ENCODE measurements around the gene GAK. TPM values are rescaled to one million over a fixed set of nuclear protein-coding genes. Genes with fewer than 3 reads are reported as not detected.

Gene GAK
- total and polyA plus RNA-seq, 9 donors: 26.4 to 44.0 (median 33.2) TPM

GRCh38 chr4:914531-914930 lies 17.6 kb downstream of the GAK start:
- no peak overlapping the region for H3K4me3 ChIP-seq (ENCODE audit: low read length)
- H3K27me3 ChIP-seq (ENCODE audit: control insufficient read depth, insufficient read depth, low read length): no peaks in the 10 kb centered on the region
- no peak overlapping the region for H3K27ac ChIP-seq (ENCODE audit: low read length)
- H3K36me3 ChIP-seq (ENCODE audit: control insufficient read depth, insufficient read depth, low read length): peaks cover 30% of the 10 kb centered on the region
- 74% methylated on average over 15 of the region's 21 CpGs for WGBS (ENCODE audit: insufficient coverage)
- no peak for DNase-seq
- H3K9me3 ChIP-seq (replicated peaks; ENCODE audit: control insufficient read depth, low read depth, low read length): no peaks in the 10 kb centered on the region
- H3K4me1 ChIP-seq (ENCODE audit: control insufficient read depth, insufficient read depth, low read length): peaks cover 7% of the 10 kb centered on the region

- WGBS (ENCODE audit: insufficient coverage): 86% methylated on average over 1 of the region's 4 CpGs
- no peak for DNase-seq
- Histone ChIP-seq H3K27ac (ENCODE audit: low read length) (no peak overlapping the region), H3K9me3 (replicated peaks; ENCODE audit: control insufficient read depth, low read depth, low read length) (no peaks in the 10 kb centered on the region), H3K27me3 (ENCODE audit: control insufficient read depth, insufficient read depth, low read length) (no peaks in the 10 kb centered on the region), H3K4me3 (ENCODE audit: low read length) (no peak overlapping the region), H3K4me1 (ENCODE audit: control insufficient read depth, insufficient read depth, low read length) (peaks cover 7% of the 10 kb centered on the region), H3K36me3 (ENCODE audit: control insufficient read depth, insufficient read depth, low read length) (peaks cover 35% of the 10 kb centered on the region)
These were observed 18.9 kb downstream of the GAK start for GRCh38 chr4:913280-913618.

GRCh38 chr4:912548-913279 lies 19.4 kb downstream of the GAK start:
- no peak overlapping the region for H3K4me3 ChIP-seq (ENCODE audit: low read length)
- H3K27ac ChIP-seq (ENCODE audit: low read length): no peak overlapping the region
- 85% methylated on average over 19 of the region's 19 CpGs for WGBS (ENCODE audit: insufficient coverage)
- peaks cover 35% of the 10 kb centered on the region for H3K36me3 ChIP-seq (ENCODE audit: control insufficient read depth, insufficient read depth, low read length)
- H3K4me1 ChIP-seq (ENCODE audit: control insufficient read depth, insufficient read depth, low read length): peaks cover 7% of the 10 kb centered on the region
- no peaks in the 10 kb centered on the region for H3K9me3 ChIP-seq (replicated peaks; ENCODE audit: control insufficient read depth, low read depth, low read length)
- H3K27me3 ChIP-seq (ENCODE audit: control insufficient read depth, insufficient read depth, low read length): no peaks in the 10 kb centered on the region
- no peak for DNase-seq

- Histone ChIP-seq H3K9me3 (replicated peaks; ENCODE audit: control insufficient read depth, low read depth, low read length) (no peaks in the 10 kb centered on the region), H3K27me3 (ENCODE audit: control insufficient read depth, insufficient read depth, low read length) (no peaks in the 10 kb centered on the region), H3K4me1 (ENCODE audit: control insufficient read depth, insufficient read depth, low read length) (peaks cover 7% of the 10 kb centered on the region), H3K27ac (ENCODE audit: low read length) (no peak overlapping the region), H3K36me3 (ENCODE audit: control insufficient read depth, insufficient read depth, low read length) (peaks cover 39% of the 10 kb centered on the region), H3K4me3 (ENCODE audit: low read length) (no peak overlapping the region)
- WGBS (ENCODE audit: insufficient coverage): 86% methylated on average over 27 of the region's 29 CpGs
- no peak for DNase-seq
These were observed 20.1 kb downstream of the GAK start for GRCh38 chr4:911871-912490.

- Histone ChIP-seq H3K36me3 (ENCODE audit: control insufficient read depth, insufficient read depth, low read length) (peaks cover 39% of the 10 kb centered on the region), H3K4me3 (ENCODE audit: low read length) (no peak overlapping the region), H3K9me3 (replicated peaks; ENCODE audit: control insufficient read depth, low read depth, low read length) (no peaks in the 10 kb centered on the region), H3K27ac (ENCODE audit: low read length) (no peak overlapping the region), H3K4me1 (ENCODE audit: control insufficient read depth, insufficient read depth, low read length) (peaks cover 7% of the 10 kb centered on the region), H3K27me3 (ENCODE audit: control insufficient read depth, insufficient read depth, low read length) (no peaks in the 10 kb centered on the region)
- no peak for DNase-seq
- WGBS (ENCODE audit: insufficient coverage): 94% methylated on average over 22 of the region's 23 CpGs
These were observed 20.8 kb downstream of the GAK start for GRCh38 chr4:911221-911751.

- no peak overlapping the region for H3K27ac ChIP-seq (ENCODE audit: low read length)
- DNase-seq: no peak
- no peaks in the 10 kb centered on the region for H3K27me3 ChIP-seq (ENCODE audit: control insufficient read depth, insufficient read depth, low read length)
- peaks cover 39% of the 10 kb centered on the region for H3K36me3 ChIP-seq (ENCODE audit: control insufficient read depth, insufficient read depth, low read length)
- no peaks in the 10 kb centered on the region for H3K9me3 ChIP-seq (replicated peaks; ENCODE audit: control insufficient read depth, low read depth, low read length)
- H3K4me1 ChIP-seq (ENCODE audit: control insufficient read depth, insufficient read depth, low read length): peaks cover 7% of the 10 kb centered on the region
- 94% methylated on average over 23 of the region's 26 CpGs for WGBS (ENCODE audit: insufficient coverage)
- H3K4me3 ChIP-seq (ENCODE audit: low read length): no peak overlapping the region
These were observed 21.6 kb downstream of the GAK start for GRCh38 chr4:910366-911091.

- Histone ChIP-seq H3K4me1 (ENCODE audit: control insufficient read depth, insufficient read depth, low read length) (peaks cover 7% of the 10 kb centered on the region), H3K27ac (ENCODE audit: low read length) (no peak overlapping the region), H3K36me3 (ENCODE audit: control insufficient read depth, insufficient read depth, low read length) (peaks cover 42% of the 10 kb centered on the region), H3K9me3 (replicated peaks; ENCODE audit: control insufficient read depth, low read depth, low read length) (no peaks in the 10 kb centered on the region), H3K4me3 (ENCODE audit: low read length) (no peak overlapping the region), H3K27me3 (ENCODE audit: control insufficient read depth, insufficient read depth, low read length) (no peaks in the 10 kb centered on the region)
- 89% methylated on average over 12 of the region's 12 CpGs for WGBS (ENCODE audit: insufficient coverage)
- no peak for DNase-seq
These were observed 22.3 kb downstream of the GAK start for GRCh38 chr4:909821-910220.

GRCh38 chr4:909131-909571 lies 23.0 kb downstream of the GAK start:
- Histone ChIP-seq H3K4me1 (ENCODE audit: control insufficient read depth, insufficient read depth, low read length) (peaks cover 7% of the 10 kb centered on the region), H3K36me3 (ENCODE audit: control insufficient read depth, insufficient read depth, low read length) (peaks cover 46% of the 10 kb centered on the region), H3K27me3 (ENCODE audit: control insufficient read depth, insufficient read depth, low read length) (no peaks in the 10 kb centered on the region), H3K27ac (ENCODE audit: low read length) (no peak overlapping the region), H3K4me3 (ENCODE audit: low read length) (no peak overlapping the region), H3K9me3 (replicated peaks; ENCODE audit: control insufficient read depth, low read depth, low read length) (no peaks in the 10 kb centered on the region)
- WGBS (ENCODE audit: insufficient coverage): 93% methylated on average over 15 of the region's 26 CpGs
- no peak for DNase-seq

GRCh38 chr4:907691-908425 lies 24.3 kb downstream of the GAK start:
- Histone ChIP-seq H3K4me1 (ENCODE audit: control insufficient read depth, insufficient read depth, low read length) (peaks cover 7% of the 10 kb centered on the region), H3K4me3 (ENCODE audit: low read length) (no peak overlapping the region), H3K27me3 (ENCODE audit: control insufficient read depth, insufficient read depth, low read length) (no peaks in the 10 kb centered on the region), H3K27ac (ENCODE audit: low read length) (no peak overlapping the region), H3K36me3 (ENCODE audit: control insufficient read depth, insufficient read depth, low read length) (peaks cover 50% of the 10 kb centered on the region), H3K9me3 (replicated peaks; ENCODE audit: control insufficient read depth, low read depth, low read length) (no peaks in the 10 kb centered on the region)
- DNase-seq: no peak
- WGBS (ENCODE audit: insufficient coverage): 76% methylated on average over 33 of the region's 35 CpGs

- WGBS (ENCODE audit: insufficient coverage): 93% methylated on average over 3 of the region's 7 CpGs
- DNase-seq: no peak
- Histone ChIP-seq H3K4me1 (ENCODE audit: control insufficient read depth, insufficient read depth, low read length) (peaks cover 7% of the 10 kb centered on the region), H3K9me3 (replicated peaks; ENCODE audit: control insufficient read depth, low read depth, low read length) (no peaks in the 10 kb centered on the region), H3K4me3 (ENCODE audit: low read length) (no peak overlapping the region), H3K27ac (ENCODE audit: low read length) (no peak overlapping the region), H3K36me3 (ENCODE audit: control insufficient read depth, insufficient read depth, low read length) (peaks cover 46% of the 10 kb centered on the region), H3K27me3 (ENCODE audit: control insufficient read depth, insufficient read depth, low read length) (no peaks in the 10 kb centered on the region)
These were observed 25.1 kb downstream of the GAK start for GRCh38 chr4:907103-907400.

Measured in muscle of leg (tissue), 11 donors.